C4-2B (cell line): ENCODE data around the gene LRRC28.
A peak's percentile ranks its signal among the peaks of the same experiment; 100 is the strongest.

Experiments
- H3K27ac ChIP-seq: fragments of 450-650 bp; 2 replicates; pipeline ENCODE4 v1.5.1; 2017
- ZFX ChIP-seq: fragments of 450-650 bp; IDR thresholded peaks from 2 replicates; pipeline ENCODE4 v1.6.1; 2017
- TF ChIP-seq, protein P1 (sequence below): fragments of 450-650 bp; conservative IDR thresholded peaks from 2 replicates; pipeline ENCODE4 v1.5.1; 2017; ENCODE audit warnings: mild to moderate bottlenecking

Gene LRRC28

GRCh38 chr15:99328106-99329072 lies 77.1 kb downstream of the LRRC28 start:
- TF ChIP-seq ZFX: no peak
- TF ChIP-seq, protein P1, sequence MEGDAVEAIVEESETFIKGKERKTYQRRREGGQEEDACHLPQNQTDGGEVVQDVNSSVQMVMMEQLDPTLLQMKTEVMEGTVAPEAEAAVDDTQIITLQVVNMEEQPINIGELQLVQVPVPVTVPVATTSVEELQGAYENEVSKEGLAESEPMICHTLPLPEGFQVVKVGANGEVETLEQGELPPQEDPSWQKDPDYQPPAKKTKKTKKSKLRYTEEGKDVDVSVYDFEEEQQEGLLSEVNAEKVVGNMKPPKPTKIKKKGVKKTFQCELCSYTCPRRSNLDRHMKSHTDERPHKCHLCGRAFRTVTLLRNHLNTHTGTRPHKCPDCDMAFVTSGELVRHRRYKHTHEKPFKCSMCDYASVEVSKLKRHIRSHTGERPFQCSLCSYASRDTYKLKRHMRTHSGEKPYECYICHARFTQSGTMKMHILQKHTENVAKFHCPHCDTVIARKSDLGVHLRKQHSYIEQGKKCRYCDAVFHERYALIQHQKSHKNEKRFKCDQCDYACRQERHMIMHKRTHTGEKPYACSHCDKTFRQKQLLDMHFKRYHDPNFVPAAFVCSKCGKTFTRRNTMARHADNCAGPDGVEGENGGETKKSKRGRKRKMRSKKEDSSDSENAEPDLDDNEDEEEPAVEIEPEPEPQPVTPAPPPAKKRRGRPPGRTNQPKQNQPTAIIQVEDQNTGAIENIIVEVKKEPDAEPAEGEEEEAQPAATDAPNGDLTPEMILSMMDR: no peak
- no peak overlapping the region for H3K27ac ChIP-seq

DNA sequence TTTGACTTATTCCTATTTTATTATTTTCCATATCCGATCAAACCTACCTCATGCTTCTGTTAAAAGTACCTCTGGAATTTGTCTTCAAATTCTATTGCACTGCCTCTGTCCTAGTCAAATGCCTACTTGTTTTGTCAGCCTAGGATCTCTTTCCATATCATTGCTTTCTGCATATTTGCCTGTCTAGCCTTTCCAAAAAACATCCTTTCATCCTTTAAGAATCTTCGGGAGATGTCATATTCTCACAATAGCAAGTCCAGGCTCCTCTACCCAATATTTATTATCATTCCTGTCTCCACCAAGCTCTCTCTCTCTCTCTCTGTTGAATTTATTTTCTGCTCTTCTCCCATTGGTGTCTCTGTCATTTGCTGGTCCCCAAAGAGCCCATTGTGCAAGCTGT lies 80.1 kb downstream of the LRRC28 start:
- TF ChIP-seq, protein P1: no peak
- no peak for TF ChIP-seq ZFX
- no peak overlapping the region for H3K27ac ChIP-seq

- TF ChIP-seq ZFX: no peak
- H3K27ac ChIP-seq: no peak overlapping the region
Measured at GRCh38 chr15:99333413-99333812, 82.1 kb downstream of the LRRC28 start.

- no peak for TF ChIP-seq ZFX
- TF ChIP-seq, protein P1: no peak
- H3K27ac ChIP-seq: no peak overlapping the region
Measured at GRCh38 chr15:99333981-99334380, 82.7 kb downstream of the LRRC28 start.

GRCh38 chr15:99335508-99335907 lies 84.2 kb downstream of the LRRC28 start:
- TF ChIP-seq, protein P1: no peak
- no peak for TF ChIP-seq ZFX
- H3K27ac ChIP-seq: no peak overlapping the region

DNA sequence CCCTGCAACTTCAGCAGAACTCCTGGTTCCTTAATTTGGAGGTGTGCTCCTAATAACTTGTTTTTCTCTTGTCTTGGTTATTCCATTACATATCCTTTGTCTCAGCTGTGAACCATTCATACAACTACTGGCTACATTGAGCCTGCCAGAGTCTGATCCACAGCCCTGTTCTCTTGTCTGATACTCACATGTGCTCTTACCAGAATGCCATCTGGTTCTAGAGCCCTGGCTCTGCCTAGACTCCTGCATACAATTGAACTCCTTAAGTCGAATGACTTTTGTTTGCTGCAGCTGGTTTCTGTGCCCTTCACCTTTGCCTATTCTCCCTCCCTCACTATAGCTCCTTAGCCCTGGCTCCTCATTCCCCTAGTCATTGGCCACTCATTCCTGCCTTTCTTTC lies 85.5 kb downstream of the LRRC28 start:
- TF ChIP-seq ZFX: no peak
- TF ChIP-seq, protein P1: no peak
- no peak overlapping the region for H3K27ac ChIP-seq

DNA sequence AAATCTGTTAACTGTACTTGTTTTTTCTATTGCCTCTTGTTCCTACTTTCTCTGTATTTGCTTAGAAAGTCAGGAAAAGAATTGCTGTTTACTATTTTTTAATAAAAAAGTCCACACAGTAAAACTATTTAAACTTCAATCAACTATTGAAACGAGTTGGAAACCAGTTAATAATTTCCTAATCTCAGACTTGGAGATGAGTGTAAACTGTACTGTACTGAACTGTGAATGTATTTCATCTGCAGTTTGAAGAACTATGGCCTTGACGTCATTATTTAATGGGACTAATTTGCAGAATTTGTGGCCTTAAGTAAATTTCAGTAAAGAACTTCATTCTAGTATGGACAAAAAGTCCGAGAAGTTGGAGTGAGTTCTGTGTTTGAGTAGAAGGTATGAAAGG lies 89.1 kb downstream of the LRRC28 start:
- H3K27ac ChIP-seq: no peak overlapping the region
- no peak for TF ChIP-seq ZFX
- TF ChIP-seq, protein P1: no peak

DNA sequence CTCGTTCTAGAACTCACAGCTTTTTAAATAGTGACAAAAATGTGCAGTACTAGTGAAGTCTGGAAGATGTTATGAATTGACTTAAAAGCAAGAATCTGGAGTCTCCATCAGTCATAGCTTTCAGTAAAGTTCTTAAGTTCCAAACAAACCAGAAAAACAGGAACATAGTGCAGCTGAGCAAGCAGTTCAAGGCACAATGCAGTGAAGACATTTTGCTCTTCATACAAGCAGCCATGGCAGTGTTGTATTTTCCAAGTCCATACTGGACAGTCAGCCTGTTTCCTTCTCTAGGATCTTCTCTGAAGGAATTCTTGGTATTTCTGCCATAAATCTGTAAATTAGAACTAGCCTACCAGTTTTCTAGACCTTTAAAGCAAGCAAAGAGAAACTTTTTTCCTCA lies 90.5 kb downstream of the LRRC28 start:
- no peak for TF ChIP-seq ZFX
- TF ChIP-seq, protein P1: no peak
- peak overlapping the region; percentile 30; the same call in 1 of the 2 replicates for H3K27ac ChIP-seq
